HEK293 (cell line): ENCODE data around the gene BACH2.

Source experiments
- CTCF ChIP-seq: fragments of 450-650 bp; formaldehyde crosslinking; IDR thresholded peaks from 2 replicates; pipeline ENCODE4 v1.5.1; 2016; ENCODE audit warnings: missing biosample characterization, missing genetic modification characterization
- GFI1B ChIP-seq: fragments of 450-650 bp; formaldehyde crosslinking; IDR thresholded peaks from 2 replicates; pipeline ENCODE4 v1.5.1; 2016; ENCODE audit warnings: missing biosample characterization, missing genetic modification characterization
- KLF16 ChIP-seq: fragments of 450-650 bp; formaldehyde crosslinking; IDR thresholded peaks from 2 replicates; pipeline ENCODE4 v1.5.1; 2017; ENCODE audit warnings: missing biosample characterization, missing genetic modification characterization
- PRDM1 ChIP-seq: fragments of 450-650 bp; formaldehyde crosslinking; IDR thresholded peaks from 2 replicates; pipeline ENCODE4; 2016; ENCODE audit warnings: missing biosample characterization, missing genetic modification characterization
- SP2 ChIP-seq: fragments of 450-650 bp; formaldehyde crosslinking; IDR thresholded peaks from 2 replicates; pipeline ENCODE4 v1.5.1; 2016; ENCODE audit warnings: missing biosample characterization, missing genetic modification characterization
- SP7 ChIP-seq: fragments of 450-650 bp; formaldehyde crosslinking; IDR thresholded peaks from 2 replicates; pipeline ENCODE4 v1.5.1; 2016; ENCODE audit warnings: missing biosample characterization, missing genetic modification characterization
- ZBTB26 ChIP-seq: fragments of 450-650 bp; formaldehyde crosslinking; optimal IDR thresholded peaks from 2 replicates; pipeline ENCODE3; 2016; ENCODE audit warnings: missing biosample characterization, mild to moderate bottlenecking, missing genetic modification characterization
- ZNF140 ChIP-seq: fragments of 450-650 bp; formaldehyde crosslinking; IDR thresholded peaks from 2 replicates; pipeline ENCODE4 v1.5.1; 2016; ENCODE audit warnings: missing biosample characterization, missing genetic modification characterization
- ZNF157 ChIP-seq: fragments of 450-650 bp; formaldehyde crosslinking; IDR thresholded peaks from 2 replicates; pipeline ENCODE4 v1.5.1; 2016; ENCODE audit warnings: missing biosample characterization, missing genetic modification characterization
- ZNF16 ChIP-seq: fragments of 450-650 bp; formaldehyde crosslinking; IDR thresholded peaks from 2 replicates; pipeline ENCODE4 v1.5.1; 2016; ENCODE audit warnings: low read depth, missing biosample characterization, missing genetic modification characterization
- ZNF202 ChIP-seq: fragments of 450-650 bp; formaldehyde crosslinking; IDR thresholded peaks from 2 replicates; pipeline ENCODE4 v1.5.1; 2016; ENCODE audit warnings: missing biosample characterization, missing genetic modification characterization, borderline replicate concordance
- ZNF248 ChIP-seq: fragments of 450-650 bp; formaldehyde crosslinking; IDR thresholded peaks from 2 replicates; pipeline ENCODE4 v1.5.1; 2017; ENCODE audit warnings: missing biosample characterization, missing genetic modification characterization
- ZNF26 ChIP-seq: fragments of 450-650 bp; formaldehyde crosslinking; IDR thresholded peaks from 2 replicates; pipeline ENCODE4 v1.5.1; 2016; ENCODE audit warnings: missing biosample characterization, missing genetic modification characterization
- ZNF292 ChIP-seq: fragments of 450-650 bp; formaldehyde crosslinking; IDR thresholded peaks from 2 replicates; pipeline ENCODE4 v1.5.1; 2016; ENCODE audit warnings: low read depth, missing biosample characterization, missing genetic modification characterization, borderline replicate concordance
- ZNF398 ChIP-seq: fragments of 450-650 bp; formaldehyde crosslinking; IDR thresholded peaks from 2 replicates; pipeline ENCODE4 v1.5.1; 2017; ENCODE audit warnings: missing biosample characterization, missing genetic modification characterization
- ZNF513 ChIP-seq: fragments of 450-650 bp; IDR thresholded peaks from 2 replicates; pipeline ENCODE4 v1.5.1; 2018; ENCODE audit warnings: missing biosample characterization, missing genetic modification characterization
- ZNF518A ChIP-seq: fragments of 450-650 bp; formaldehyde crosslinking; conservative IDR thresholded peaks from 2 replicates; pipeline ENCODE4 v1.5.1; 2016; ENCODE audit warnings: low read depth, missing biosample characterization, missing genetic modification characterization
- ZNF558 ChIP-seq: fragments of 450-650 bp; formaldehyde crosslinking; IDR thresholded peaks from 2 replicates; pipeline ENCODE4 v1.5.1; 2016; ENCODE audit warnings: missing biosample characterization, missing genetic modification characterization
- ZNF624 ChIP-seq: fragments of 450-650 bp; formaldehyde crosslinking; IDR thresholded peaks from 2 replicates; pipeline ENCODE4 v1.5.1; 2017; ENCODE audit warnings: missing biosample characterization, missing genetic modification characterization
- ZNF645 ChIP-seq: fragments of 450-650 bp; formaldehyde crosslinking; IDR thresholded peaks from 2 replicates; pipeline ENCODE4; 2016; ENCODE audit warnings: missing biosample characterization, missing genetic modification characterization
- ZNF677 ChIP-seq: fragments of 450-650 bp; IDR thresholded peaks from 2 replicates; pipeline ENCODE4 v1.5.0; 2018; ENCODE audit warnings: missing biosample characterization, mild to moderate bottlenecking, missing genetic modification characterization, moderate library complexity
- ZNF792 ChIP-seq: fragments of 450-650 bp; formaldehyde crosslinking; IDR thresholded peaks from 2 replicates; pipeline ENCODE4 v1.5.1; 2016; ENCODE audit warnings: missing biosample characterization, missing genetic modification characterization
- ZSCAN5A ChIP-seq: fragments of 450-650 bp; formaldehyde crosslinking; IDR thresholded peaks from 2 replicates; pipeline ENCODE4 v1.5.1; 2016; ENCODE audit warnings: missing biosample characterization, missing genetic modification characterization

Gene BACH2

GRCh38 chr6:90285611-90286381 lies 10.8 kb downstream of the BACH2 start (continued):
- no peak for TF ChIP-seq ZNF518A (tag by site-specific recombination)
- TF ChIP-seq ZNF157 (tag by site-specific recombination), result no peak
- peak; percentile 45 for TF ChIP-seq SP7 (tag by site-specific recombination)
- TF ChIP-seq ZNF292, result no peak
- TF ChIP-seq ZNF558 (tag by site-specific recombination), result no peak
- peak; percentile 38; the same call in 1 of the 2 replicates for TF ChIP-seq KLF16
- no peak for TF ChIP-seq ZNF202
- no peak for TF ChIP-seq ZNF792 (tag by site-specific recombination)
- no peak for TF ChIP-seq ZNF26 (tag by site-specific recombination)
- no peak for TF ChIP-seq SP2 (tag by site-specific recombination)
- no peak for TF ChIP-seq CTCF (tag by site-specific recombination)
- TF ChIP-seq ZNF624 (tag by site-specific recombination), result no peak
- no peak for TF ChIP-seq ZSCAN5A
- TF ChIP-seq ZNF16, result no peak
- TF ChIP-seq PRDM1 (tag by site-specific recombination), result peak; percentile 61
- no peak for TF ChIP-seq ZNF140 (tag by site-specific recombination)
- TF ChIP-seq ZNF248 (tag by site-specific recombination), result no peak
- TF ChIP-seq ZNF398 (tag by site-specific recombination), result no peak
- TF ChIP-seq ZNF645 (tag by site-specific recombination), result no peak
- TF ChIP-seq ZNF677 (tag by site-specific recombination), result no peak
- TF ChIP-seq ZNF513, result no peak
- no peak for TF ChIP-seq ZBTB26 (tag by site-specific recombination)
- no peak for TF ChIP-seq GFI1B (tag by site-specific recombination)
